ENCODE results near the gene NTM. TPM values are rescaled to one million over a fixed set of nuclear protein-coding genes. Genes with fewer than 3 reads are reported as not detected.
"Not testable (repeated sequence)": the region's sequence is repeated elsewhere in the genome, so short reads cannot be mapped to it uniquely, and the experiment has no call there.

The NTM gene
- total RNA-seq, 1 donor from 2014 or later: 158 TPM

GRCh38 chr11:131464461-131464860, 94.0 kb downstream of the NTM start:
- no peak for DNase-seq

GRCh38 chr11:131465039-131465438, 94.6 kb downstream of the NTM start:
- DNase-seq: no peak

DNA sequence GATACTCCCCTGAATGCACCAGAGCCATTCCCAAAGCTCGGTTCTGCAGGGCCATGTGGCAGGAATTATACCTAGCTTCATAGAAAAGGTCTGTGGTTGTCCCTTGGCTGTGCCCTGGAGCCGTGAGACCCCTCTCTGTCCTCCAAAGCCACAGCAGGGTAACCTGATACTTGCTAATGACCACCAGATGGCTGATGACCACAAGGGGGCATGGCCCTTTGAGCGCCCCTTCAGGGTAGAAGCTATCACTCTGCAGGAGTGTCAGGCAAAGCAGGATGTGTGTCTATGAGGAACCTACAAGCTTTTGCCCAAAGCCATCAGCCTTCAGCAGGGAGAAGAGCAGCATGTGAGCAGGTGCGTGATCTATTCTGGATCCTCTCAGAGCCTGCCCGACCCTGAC, 95.3 kb downstream of the NTM start:
- no peak for DNase-seq

DNA sequence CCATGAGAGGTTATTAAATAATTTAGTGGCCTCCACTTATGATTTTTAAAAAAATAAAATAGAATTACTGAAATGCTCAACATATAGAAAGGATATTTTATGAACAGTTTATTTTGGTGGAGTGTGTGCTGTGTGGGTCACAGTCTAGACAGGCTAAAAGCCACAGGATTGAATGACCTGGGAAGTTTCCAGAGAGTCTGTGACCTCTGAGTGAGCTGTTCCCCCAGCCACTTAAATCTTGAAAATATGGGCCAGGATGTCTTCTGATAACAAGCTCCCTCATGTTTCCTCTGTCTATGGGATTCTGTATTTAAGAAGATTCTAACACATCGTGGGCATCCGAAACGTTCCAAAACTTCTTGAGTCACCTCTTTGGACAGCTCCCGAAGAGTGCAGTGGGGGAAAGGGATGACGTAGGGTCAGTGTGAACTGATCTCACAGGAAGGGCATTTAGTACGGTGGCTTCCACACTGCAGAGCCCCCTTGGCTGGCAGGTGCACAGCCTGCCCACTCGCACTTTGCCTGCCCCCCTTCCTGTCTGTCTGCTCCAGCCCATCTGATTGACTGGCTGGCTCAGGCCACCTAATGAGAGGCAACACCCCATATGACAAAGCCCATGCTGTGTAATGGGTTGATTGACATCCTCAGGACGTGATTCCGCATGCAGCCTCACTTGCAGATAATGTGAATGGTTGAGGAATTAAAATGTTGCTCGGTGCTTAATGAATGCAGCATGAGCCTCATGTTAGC, 97.4 kb downstream of the NTM start:
- no peak for DNase-seq

- DNase-seq: no peak
These were observed 98.2 kb downstream of the NTM start for GRCh38 chr11:131468565-131468964.

- DNase-seq: no peak
These were observed 100.0 kb downstream of the NTM start for GRCh38 chr11:131470216-131470925.

GRCh38 chr11:131471976-131472375, 101.6 kb downstream of the NTM start:
- DNase-seq: no peak

- no peak for DNase-seq
These were observed 104.5 kb downstream of the NTM start for GRCh38 chr11:131474947-131475346.

DNA sequence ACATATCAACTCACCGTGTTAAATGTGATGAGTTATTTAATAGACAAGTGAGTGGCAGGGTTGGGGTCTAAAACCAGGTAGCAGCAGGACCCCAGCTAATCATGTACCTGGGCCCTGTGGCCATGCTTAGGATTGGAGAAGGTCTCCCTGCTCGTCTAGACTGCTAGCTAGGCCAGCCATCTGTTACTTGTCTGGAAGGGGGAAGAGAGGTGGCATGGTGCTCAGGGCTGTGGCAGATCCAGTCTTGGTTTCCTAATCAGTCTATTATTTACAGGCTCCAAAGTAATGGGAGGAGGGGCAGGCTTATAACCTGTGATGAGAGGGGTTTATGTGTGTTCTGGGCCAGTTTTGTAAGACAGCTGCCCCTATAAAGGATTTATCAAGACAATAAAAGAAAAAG, 105.9 kb downstream of the NTM start:
- DNase-seq: no peak

DNA sequence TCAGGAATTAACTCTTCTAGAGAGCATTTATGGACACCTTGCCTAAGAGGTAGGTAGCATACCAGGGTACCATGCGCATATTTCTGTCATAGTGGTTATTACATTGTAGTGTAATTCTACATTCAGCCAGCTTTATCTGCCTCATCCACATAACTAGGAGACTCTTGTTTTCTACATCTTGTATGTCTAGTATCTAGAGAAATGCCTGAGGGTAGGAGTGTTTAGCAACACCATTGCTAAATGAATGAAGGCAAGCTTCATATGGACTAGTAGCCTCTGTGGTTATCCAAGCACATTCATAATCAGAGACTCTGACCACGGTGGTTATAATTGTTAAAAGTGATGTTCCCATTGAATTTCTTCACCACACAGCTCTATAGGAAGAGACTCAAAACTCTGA, 107.9 kb downstream of the NTM start:
- DNase-seq: no peak

DNA sequence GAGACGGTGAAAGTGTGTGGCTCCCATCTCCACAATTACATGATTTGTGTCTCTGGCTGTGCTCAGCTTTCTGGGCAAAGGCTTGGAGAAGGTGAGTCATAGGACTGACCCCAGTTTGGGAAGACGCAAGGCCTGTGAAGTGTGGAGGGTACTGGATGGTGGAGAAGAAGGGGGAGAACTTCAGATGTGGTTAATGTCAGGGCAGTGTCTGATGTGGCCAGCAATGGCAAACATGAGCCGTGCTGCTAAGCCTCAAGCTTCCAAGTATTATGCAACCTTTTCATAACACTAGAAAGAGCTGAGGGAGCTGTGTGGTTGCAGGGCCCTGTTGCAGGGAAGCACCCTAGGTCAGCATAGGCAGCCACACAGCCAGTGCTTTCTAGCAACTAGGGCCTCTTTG, 110.9 kb downstream of the NTM start:
- DNase-seq: no peak

DNA sequence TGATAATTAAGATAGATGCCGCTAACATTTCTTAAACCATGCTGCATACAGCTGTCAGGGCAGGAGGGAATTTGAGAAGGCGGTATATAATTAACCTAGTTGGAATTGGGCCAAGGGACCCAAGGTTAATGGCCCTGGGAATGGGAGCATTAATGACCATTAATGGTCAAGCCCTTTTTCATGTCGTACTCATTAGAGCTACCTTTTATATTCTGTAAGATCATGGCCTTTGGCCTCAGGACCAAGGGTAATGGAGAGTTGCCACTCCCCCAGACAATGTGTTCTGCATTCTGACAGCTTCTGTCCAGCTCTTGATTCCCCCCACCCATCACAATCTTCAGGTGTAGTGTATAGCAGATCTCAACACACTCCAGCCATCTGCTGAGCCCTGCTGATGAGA, 111.6 kb downstream of the NTM start:
- no peak for DNase-seq

- no peak for DNase-seq
These were observed 113.0 kb downstream of the NTM start for GRCh38 chr11:131483453-131483852.

- no peak for DNase-seq
These were observed 113.5 kb downstream of the NTM start for GRCh38 chr11:131483877-131484276.

GRCh38 chr11:131486100-131486499, 115.7 kb downstream of the NTM start:
- DNase-seq: peak; percentile 74

GRCh38 chr11:131486937-131487635, 116.7 kb downstream of the NTM start:
- DNase-seq: no peak

DNA sequence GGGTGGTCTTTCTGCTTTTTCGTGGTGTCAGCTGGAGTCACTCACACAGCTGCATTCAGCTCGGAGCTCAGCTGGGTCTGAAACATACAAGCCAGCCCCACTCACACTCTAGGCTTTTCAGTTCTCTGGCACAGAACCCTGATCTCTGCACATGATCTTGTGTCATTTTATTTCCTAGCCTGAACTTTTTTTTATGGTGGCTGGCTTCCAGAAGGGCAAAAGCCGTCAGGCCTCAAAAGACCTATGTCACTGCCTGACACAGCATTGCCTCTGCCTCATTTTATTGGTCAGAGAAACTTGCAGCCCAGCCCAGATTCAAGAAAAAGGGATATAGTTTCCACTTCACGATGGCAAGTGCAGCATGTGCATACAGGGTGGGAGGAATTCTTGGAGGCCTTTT, 117.8 kb downstream of the NTM start:
- DNase-seq: peak; percentile 48

GRCh38 chr11:131491503-131491902, 121.1 kb downstream of the NTM start:
- no peak for DNase-seq

DNA sequence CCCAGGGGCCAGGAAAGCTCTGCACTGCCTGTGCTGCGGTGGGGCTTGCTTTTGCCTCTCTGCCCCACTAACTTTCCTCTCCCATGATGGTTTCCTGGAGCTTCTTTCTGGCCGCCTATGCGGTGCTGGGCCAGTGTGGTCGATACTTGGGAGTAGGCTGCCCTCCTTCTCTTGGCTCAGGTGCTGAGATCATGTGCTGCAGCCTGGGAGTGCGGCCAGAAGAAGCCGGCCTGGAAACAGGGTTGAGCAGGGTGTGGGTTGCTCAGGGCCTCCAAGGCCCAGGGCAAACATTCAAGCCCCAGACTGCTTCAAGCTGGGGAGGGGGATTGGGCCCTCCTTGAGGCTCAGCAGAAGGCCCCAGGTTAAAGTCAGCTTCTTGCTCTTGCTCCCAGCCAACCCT, 125.0 kb downstream of the NTM start:
- DNase-seq: no peak

DNA sequence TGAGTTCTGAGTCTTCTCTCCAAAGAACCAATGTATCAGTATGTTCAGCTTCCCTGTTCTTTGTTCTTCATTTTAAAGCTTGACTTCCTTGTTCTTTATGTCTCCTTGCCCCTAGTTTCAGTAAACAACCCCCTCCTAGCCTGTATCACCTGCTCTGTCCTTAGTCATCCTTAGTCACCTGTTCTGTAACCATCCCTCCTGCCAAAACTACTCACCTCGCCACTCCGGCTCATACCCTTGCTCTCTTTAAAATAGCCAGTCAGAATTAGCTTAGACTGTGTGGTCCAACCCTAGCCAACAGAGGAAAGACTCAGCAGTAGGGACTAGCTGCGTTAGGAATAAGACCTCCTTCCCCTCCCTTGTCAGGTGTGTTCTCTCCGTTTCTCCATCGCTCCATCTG, 127.3 kb downstream of the NTM start:
- DNase-seq: not testable (repeated sequence)

DNA sequence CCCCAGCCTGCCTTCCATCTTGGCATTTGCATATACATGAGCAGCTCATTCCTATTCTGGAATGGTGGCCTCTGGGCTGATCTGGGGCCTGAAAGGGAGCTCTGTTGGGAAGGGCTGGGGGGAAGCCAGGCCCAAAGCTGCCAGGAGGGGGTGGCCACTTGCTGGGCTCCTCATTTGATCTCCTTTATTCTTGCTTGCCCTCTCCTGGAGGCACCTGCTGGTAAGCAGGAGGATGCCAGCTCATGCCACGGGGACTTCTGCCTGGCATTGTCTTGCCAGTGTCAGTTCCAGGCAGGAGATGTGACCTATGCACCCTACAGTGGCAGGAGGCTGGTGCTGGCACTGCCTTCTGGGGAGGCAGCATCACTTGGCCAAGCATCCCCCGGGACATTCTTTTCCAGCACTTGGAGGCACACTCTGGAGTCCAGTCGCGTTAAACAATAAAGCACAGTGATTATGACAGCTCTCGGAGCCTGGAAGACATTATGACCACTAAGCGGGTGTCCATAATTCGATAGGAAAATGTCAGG, 128.3 kb downstream of the NTM start:
- DNase-seq: peak; percentile 61

DNA sequence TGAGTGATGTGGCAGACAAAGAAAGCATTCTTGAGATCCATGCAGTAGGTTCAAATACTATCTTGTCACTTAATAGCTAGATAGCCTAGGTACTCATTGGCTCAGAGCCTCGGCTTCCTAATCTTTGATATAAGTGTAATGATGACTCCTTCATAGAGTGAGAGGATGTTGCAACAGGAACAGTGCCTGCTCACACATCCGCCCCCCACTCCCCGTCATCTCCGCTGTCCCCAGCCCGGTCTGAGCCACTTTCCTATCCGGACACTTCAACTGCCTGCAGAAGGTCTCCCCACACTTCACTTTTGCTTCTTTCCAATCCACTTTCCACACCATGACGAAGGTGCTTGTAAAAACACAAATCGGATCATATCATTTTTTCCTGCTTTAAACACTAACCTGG, 128.8 kb downstream of the NTM start:
- no peak for DNase-seq

DNA sequence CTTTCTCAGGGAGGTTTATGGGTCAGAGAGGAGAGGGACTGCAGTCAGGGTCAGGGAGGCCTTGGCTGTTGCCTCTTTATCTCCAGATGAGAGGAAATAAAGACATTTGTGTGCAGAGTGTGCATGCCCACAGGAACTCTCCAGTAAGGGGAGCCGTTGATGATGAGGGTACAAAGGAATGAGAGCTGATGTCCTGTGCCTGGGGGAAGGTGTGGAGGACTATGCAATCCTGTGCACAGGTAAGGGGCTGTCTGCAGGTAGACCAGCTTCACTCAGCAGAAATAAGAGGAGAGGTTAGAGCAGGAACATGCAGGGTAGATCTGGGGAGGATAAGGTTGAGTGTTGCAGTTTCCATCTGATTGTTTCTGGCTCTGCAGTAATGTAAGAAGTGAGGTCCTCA, 132.6 kb downstream of the NTM start:
- no peak for DNase-seq

Data from occipital lobe (tissue), 2 donors.